ENCODE results near the gene TMA7. TPM values are rescaled to one million over a fixed set of nuclear protein-coding genes. Genes with fewer than 3 reads are reported as not detected.
"Not testable (repeated sequence)": the region's sequence is repeated elsewhere in the genome, so short reads cannot be mapped to it uniquely, and the experiment has no call there.

TMA7 gene
- total RNA-seq, 2 donors from 2014 or later, result 290 to 326 TPM

GRCh38 chr3:48399387-48400172, 40.5 kb upstream of the TMA7 start:
- Mint-ChIP-seq H3K4me3 (no peak overlapping the region), H3K9me3 (no peaks in the 10 kb centered on the region), H3K4me1 (no peaks in the 10 kb centered on the region), H3K27ac (no peak overlapping the region), H3K36me3 (ENCODE audit: low read depth) (peaks cover 25% of the 10 kb centered on the region), H3K27me3 (ENCODE audit: insufficient read depth) (peaks cover 11% of the 10 kb centered on the region)
- WGBS, 2 experiments (ENCODE audit: insufficient coverage in 1 of 2, insufficient read length in 1 of 2), result 86 to 88% methylated on average over 3 to 4 of the region's 4 CpGs
- TF ChIP-seq, protein P1, sequence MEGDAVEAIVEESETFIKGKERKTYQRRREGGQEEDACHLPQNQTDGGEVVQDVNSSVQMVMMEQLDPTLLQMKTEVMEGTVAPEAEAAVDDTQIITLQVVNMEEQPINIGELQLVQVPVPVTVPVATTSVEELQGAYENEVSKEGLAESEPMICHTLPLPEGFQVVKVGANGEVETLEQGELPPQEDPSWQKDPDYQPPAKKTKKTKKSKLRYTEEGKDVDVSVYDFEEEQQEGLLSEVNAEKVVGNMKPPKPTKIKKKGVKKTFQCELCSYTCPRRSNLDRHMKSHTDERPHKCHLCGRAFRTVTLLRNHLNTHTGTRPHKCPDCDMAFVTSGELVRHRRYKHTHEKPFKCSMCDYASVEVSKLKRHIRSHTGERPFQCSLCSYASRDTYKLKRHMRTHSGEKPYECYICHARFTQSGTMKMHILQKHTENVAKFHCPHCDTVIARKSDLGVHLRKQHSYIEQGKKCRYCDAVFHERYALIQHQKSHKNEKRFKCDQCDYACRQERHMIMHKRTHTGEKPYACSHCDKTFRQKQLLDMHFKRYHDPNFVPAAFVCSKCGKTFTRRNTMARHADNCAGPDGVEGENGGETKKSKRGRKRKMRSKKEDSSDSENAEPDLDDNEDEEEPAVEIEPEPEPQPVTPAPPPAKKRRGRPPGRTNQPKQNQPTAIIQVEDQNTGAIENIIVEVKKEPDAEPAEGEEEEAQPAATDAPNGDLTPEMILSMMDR (conservative IDR thresholded peaks at IDR 0.05), result peak; percentile 20
- Histone ChIP-seq H3K27ac (ENCODE audit: low read depth, low read length) (peak overlapping the region; percentile 53), H3K9me3 (ENCODE audit: control insufficient read depth, low read length) (no peaks in the 10 kb centered on the region), H3K4me3 (ENCODE audit: low read length) (no peak overlapping the region), H3K4me1 (ENCODE audit: control insufficient read depth, insufficient read depth, low read length) (no peaks in the 10 kb centered on the region), H3K27me3 (ENCODE audit: control insufficient read depth, insufficient read depth, low read length, poor library complexity, severe bottlenecking) (peaks cover 5% of the 10 kb centered on the region), H3K9ac (ENCODE audit: extremely low read depth, low read length, poor library complexity, severe bottlenecking) (no peak overlapping the region), H3K36me3 (ENCODE audit: control insufficient read depth, insufficient read depth, low read length) (peaks cover 27% of the 10 kb centered on the region)
- peak; percentile 57 for DNase-seq

GRCh38 chr3:48400824-48401433, 39.1 kb upstream of the TMA7 start:
- Mint-ChIP-seq H3K4me3 (no peak overlapping the region), H3K4me1 (no peaks in the 10 kb centered on the region), H3K27me3 (ENCODE audit: insufficient read depth) (peaks cover under 1% of the 10 kb centered on the region), H3K27ac (no peak overlapping the region), H3K9me3 (no peaks in the 10 kb centered on the region), H3K36me3 (ENCODE audit: low read depth) (peaks cover 38% of the 10 kb centered on the region)
- peak; percentile 82 for DNase-seq
- Histone ChIP-seq H3K9me3 (ENCODE audit: control insufficient read depth, low read length) (no peaks in the 10 kb centered on the region), H3K4me3 (ENCODE audit: low read length) (no peak overlapping the region), H3K27ac (ENCODE audit: low read depth, low read length) (no peak overlapping the region), H3K9ac (ENCODE audit: extremely low read depth, low read length, poor library complexity, severe bottlenecking) (no peak overlapping the region), H3K27me3 (ENCODE audit: control insufficient read depth, insufficient read depth, low read length, poor library complexity, severe bottlenecking) (peaks cover 2% of the 10 kb centered on the region), H3K4me1 (ENCODE audit: control insufficient read depth, insufficient read depth, low read length) (no peaks in the 10 kb centered on the region), H3K36me3 (ENCODE audit: control insufficient read depth, insufficient read depth, low read length) (peaks cover 35% of the 10 kb centered on the region)
- TF ChIP-seq, protein P1 (conservative IDR thresholded peaks at IDR 0.05), result peak; percentile 83
- 81 to 88% methylated on average over 2 to 6 of the region's 6 CpGs for WGBS, 2 experiments (ENCODE audit: insufficient coverage in 1 of 2, insufficient read length in 1 of 2)

DNA sequence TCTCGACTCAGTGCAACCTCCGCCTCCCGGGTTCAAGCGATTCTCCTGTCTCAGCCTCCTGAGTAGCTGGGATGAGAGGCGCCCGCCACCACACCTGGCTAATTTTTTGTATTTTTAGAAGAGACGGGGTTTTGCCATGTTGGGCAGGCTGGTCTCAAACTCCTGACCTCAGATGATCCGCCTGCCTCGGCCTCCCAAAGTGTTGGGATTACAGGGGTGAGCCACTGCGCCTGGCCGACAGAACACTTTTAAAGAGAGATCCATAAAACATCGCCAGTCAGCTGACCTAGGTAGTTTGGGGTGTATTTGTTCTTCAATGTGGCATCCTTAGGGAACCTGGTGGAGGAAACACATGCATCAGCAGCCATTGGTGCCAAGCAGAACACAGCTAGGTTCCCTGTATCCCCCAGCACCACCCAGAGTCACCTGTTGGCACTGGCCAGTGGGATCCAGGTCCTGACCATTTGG, 38.6 kb upstream of the TMA7 start:
- not testable (repeated sequence) for H3K9me3 Mint-ChIP-seq; H3K9ac ChIP-seq (ENCODE audit: extremely low read depth, low read length, poor library complexity, severe bottlenecking); H3K27ac Mint-ChIP-seq; DNase-seq; H3K4me3 Mint-ChIP-seq; H3K9me3 ChIP-seq (ENCODE audit: control insufficient read depth, low read length); H3K4me3 ChIP-seq (ENCODE audit: low read length); H3K4me1 ChIP-seq (ENCODE audit: control insufficient read depth, insufficient read depth, low read length); H3K4me1 Mint-ChIP-seq; H3K27me3 ChIP-seq (ENCODE audit: control insufficient read depth, insufficient read depth, low read length, poor library complexity, severe bottlenecking); H3K27me3 Mint-ChIP-seq (ENCODE audit: insufficient read depth)
- peak overlapping the region; percentile 34 for H3K27ac ChIP-seq (ENCODE audit: low read depth, low read length)
- H3K36me3 ChIP-seq (ENCODE audit: control insufficient read depth, insufficient read depth, low read length), result peaks cover 35% of the 10 kb centered on the region
- 96 to 100% methylated on average over 4 to 12 of the region's 12 CpGs for WGBS, 2 experiments (ENCODE audit: insufficient coverage in 1 of 2, insufficient read length in 1 of 2)
- peaks cover 43% of the 10 kb centered on the region for H3K36me3 Mint-ChIP-seq (ENCODE audit: low read depth)

All from endodermal cell (in vitro differentiated cells).